ENCODE measurements around the gene CALCB. TPM values are rescaled to one million over a fixed set of nuclear protein-coding genes. Genes with fewer than 3 reads are reported as not detected.

CALCB gene
- total and polyA plus RNA-seq, 2 donors from 2014 or later: 0.22 TPM; not detected in 1

- intact Hi-C loops (cut with DNase I): loop anchor here (10.0 kb wide), 1 partner anchor 167 kb away; no protein-coding TSS in a partner anchor
- H3K36me3 ChIP-seq (ENCODE audit: control insufficient read depth in 2 of 3, insufficient read depth in 3 of 3, low read length in 3 of 3): no peaks in the 10 kb centered on the region
These were observed 1.7 kb upstream of the CALCB start for GRCh38 chr11:15071556-15072255.

DNA sequence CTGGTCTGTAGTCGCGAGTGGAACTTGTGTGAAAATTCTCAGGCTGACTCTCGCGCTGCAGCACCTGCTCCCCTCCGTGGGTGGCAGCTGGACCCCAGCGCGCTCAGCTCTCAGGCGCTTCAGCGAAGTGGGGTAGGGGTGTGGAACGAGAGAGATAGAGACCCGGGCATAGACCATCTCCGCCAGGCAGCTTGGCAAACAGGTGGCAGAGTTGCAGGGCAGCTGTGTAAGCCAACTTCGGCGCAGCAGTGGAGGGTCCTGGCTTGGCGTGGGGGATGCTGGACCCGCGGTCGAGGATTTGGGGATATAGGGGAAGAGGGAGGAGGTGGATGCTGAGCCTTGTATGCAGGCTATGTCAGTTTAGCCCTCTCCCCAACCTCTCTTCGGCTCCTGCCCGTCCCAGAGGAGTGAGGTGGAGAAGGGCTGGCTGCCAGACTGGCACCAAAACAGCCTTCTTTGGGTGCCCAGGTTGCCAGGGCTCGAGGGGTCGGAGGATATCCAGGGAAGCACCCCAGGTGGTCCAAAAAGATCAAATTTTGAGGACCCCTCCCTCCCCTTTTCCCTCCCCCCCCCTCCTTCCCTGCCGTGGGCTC, 746 bp upstream of the CALCB start:
- TF ChIP-seq CTCF (IDR thresholded peaks at IDR 0.05; ENCODE audit: borderline replicate concordance, extremely low read depth, insufficient read depth): no peak
- Histone ChIP-seq H3K36me3 (ENCODE audit: control insufficient read depth in 2 of 3, insufficient read depth in 3 of 3, low read length in 3 of 3) (no peaks in the 10 kb centered on the region), H3K4me1 (ENCODE audit: control insufficient read depth in 2 of 3, insufficient read depth in 2 of 3, low read depth in 1 of 3, low read length in 3 of 3) (peaks cover 0 to 11% (median 0%) of the 10 kb centered on the region in 3 donors), H3K9ac (ENCODE audit: low read length in 3 of 3) (no peak overlapping the region), H3K27me3 (ENCODE audit: control insufficient read depth, insufficient read depth, low read length) (peaks cover 6% of the 10 kb centered on the region), H3K4me3 (ENCODE audit: low read length in 3 of 3) (no peak overlapping the region), H3K27ac (ENCODE audit: low read depth in 2 of 2, low read length in 2 of 2) (no peak overlapping the region), H3K9me3 (ENCODE audit: control insufficient read depth in 2 of 3, insufficient read depth in 1 of 3, low read length in 3 of 3) (no peaks in the 10 kb centered on the region)
- FAIRE-seq (no peak), DNase-seq (peak in 2 of 5 donors; percentile 37 to 55)
- intact Hi-C loops (cut with DNase I): loop anchor here (10.0 kb wide), 1 partner anchor 168 kb away; no protein-coding TSS in a partner anchor

More at GRCh38 chr11:15071556-15072255, 1.7 kb upstream of the CALCB start:
- Histone ChIP-seq H3K9ac (ENCODE audit: low read length in 3 of 3) (no peak overlapping the region), H3K4me3 (ENCODE audit: low read length in 3 of 3) (no peak overlapping the region), H3K27me3 (ENCODE audit: control insufficient read depth, insufficient read depth, low read length) (peaks cover 6% of the 10 kb centered on the region), H3K27ac (ENCODE audit: low read depth in 2 of 2, low read length in 2 of 2) (no peak overlapping the region), H3K9me3 (ENCODE audit: control insufficient read depth in 2 of 3, insufficient read depth in 1 of 3, low read length in 3 of 3) (no peaks in the 10 kb centered on the region), H3K4me1 (ENCODE audit: control insufficient read depth in 2 of 3, insufficient read depth in 2 of 3, low read depth in 1 of 3, low read length in 3 of 3) (peaks cover 0 to 11% (median 0%) of the 10 kb centered on the region in 3 donors)
- DNase-seq (peak in 2 of 5 donors; percentile 32 to 66), FAIRE-seq (no peak)
- TF ChIP-seq CTCF (IDR thresholded peaks at IDR 0.05; ENCODE audit: borderline replicate concordance, extremely low read depth, insufficient read depth): no peak

- H3K27ac ChIP-seq (ENCODE audit: low read depth in 2 of 2, low read length in 2 of 2): no peak overlapping the region
- H3K9ac ChIP-seq (ENCODE audit: low read length in 3 of 3): no peak overlapping the region
- TF ChIP-seq CTCF (IDR thresholded peaks at IDR 0.05; ENCODE audit: borderline replicate concordance, extremely low read depth, insufficient read depth): peak; percentile 71
- peaks cover 0 to 11% (median 0%) of the 10 kb centered on the region in 3 donors for H3K4me1 ChIP-seq (ENCODE audit: control insufficient read depth in 2 of 3, insufficient read depth in 2 of 3, low read depth in 1 of 3, low read length in 3 of 3)
- FAIRE-seq (no peak), DNase-seq (peak; percentile 83 to 93 (median 92))
- H3K27me3 ChIP-seq (ENCODE audit: control insufficient read depth, insufficient read depth, low read length): peaks cover 6% of the 10 kb centered on the region
- no peaks in the 10 kb centered on the region for H3K9me3 ChIP-seq (ENCODE audit: control insufficient read depth in 2 of 3, insufficient read depth in 1 of 3, low read length in 3 of 3)
- H3K4me3 ChIP-seq (ENCODE audit: low read length in 3 of 3): peak overlapping the region in 2 of 3 donors; percentile 6 to 38
- H3K36me3 ChIP-seq (ENCODE audit: control insufficient read depth in 2 of 3, insufficient read depth in 3 of 3, low read length in 3 of 3): no peaks in the 10 kb centered on the region
- intact Hi-C loops (cut with DNase I): loop anchor here (10.0 kb wide), 1 partner anchor 170 kb away; no protein-coding TSS in a partner anchor
These were observed 1.1 kb downstream of the CALCB start for GRCh38 chr11:15074206-15075161.

All from kidney (tissue), 14 donors.